Adrenal gland (tissue), 12 donors: Measurements from ENCODE around the gene RBM33. TPM values are rescaled to one million over a fixed set of nuclear protein-coding genes. Genes with fewer than 3 reads are reported as not detected.

Source experiments
- DNase-seq, 7 donors: peaks; one replicate each; pipeline ENCODE4 v3.0.0-alpha.2; 2019 to 2020
- H3K27ac ChIP-seq, 5 donors: fragments of 200-600 bp; sonication (generic) in 4 of 5; 1 replicate in 3 of 5; 2 replicates in 2 of 5; pipeline versions ENCODE4 v1.5.1 to v1.8.0; 2016 to 2020; ENCODE audit warnings: mild to moderate bottlenecking in 1 of 5
- H3K27me3 ChIP-seq: fragments of 200-600 bp; 2 replicates; pipeline ENCODE4 v1.8.0; 2021
- H3K36me3 ChIP-seq, 2 donors: fragments of 200-600 bp; replicated peaks in 1 of 2; 1 replicate in 1 of 2; 2 replicates in 1 of 2; pipeline versions ENCODE4 v1.5.1 to v1.8.0; 2018 to 2022
- H3K4me1 ChIP-seq, 2 donors: fragments of 200-600 bp; replicated peaks in 1 of 2; 1 replicate in 1 of 2; 2 replicates in 1 of 2; pipeline versions ENCODE4 v1.5.1 to v1.8.0; 2018 to 2021
- H3K4me3 ChIP-seq, 4 donors: fragments of 200-600 bp; sonication (generic) in 3 of 4; one replicate each; pipeline ENCODE4 v1.5.1; 2016 to 2018
- H3K9me3 ChIP-seq, 3 donors: fragments of 200-600 bp; sonication (generic) in 1 of 3; replicated peaks in 1 of 3; 1 replicate in 2 of 3; 2 replicates in 1 of 3; pipeline versions ENCODE4 v1.5.1 to v1.8.0; 2016 to 2021
- POLR2A ChIP-seq, 2 donors: fragments of 450-650 bp; IDR thresholded peaks; one replicate each; pipeline ENCODE4 v1.6.1; 2017; ENCODE audit warnings: antibody characterized with exemption in 2 of 2, mild to moderate bottlenecking in 2 of 2, moderate library complexity in 1 of 2
- WGBS, 4 donors: extraction: QIAGEN DNeasy Blood & Tissue Kit in 2 of 4; methylation state at CpG; one replicate each; pipeline versions ENCODE4 v1.1.5 to v1.1.7; 2013 to 2017; 5-methylcytosine and 5-hydroxymethylcytosine counted together
- intact Hi-C, 2 donors: fragments of 100-400 bp; cut with DNase I; formaldehyde crosslinking; loops; one replicate each; pipeline versions ENCODE4 v1.14.1 to v1.15.0; 2022 to 2023
- polyA plus RNA-seq, 3 donors: library from polyadenylated mRNA; stranded (reverse); fragments of 200-250 nt in 2 of 3; fragments of 350-450 nt in 1 of 3; fragmentation: Illumina TruSeq in 1 of 3; extraction: RNeasy Lipid Tissue Mini Kit (QIAGEN cat#74804) in 1 of 3; gene quantifications; one replicate each; pipeline ENCODE4 v1.2.3, GENCODE V29; 2013 to 2014
- total RNA-seq, 9 donors: library from RNA; depleted of rRNA in 4 of 9; stranded (reverse); fragments of >200 nt in 4 of 9; fragments of 120-200 nt in 1 of 9; fragmentation: NEBNext Ultra II Directional in 1 of 9; extraction: Animal tissue kit (Norgen Biotek cat#: 25700) in 1 of 9; gene quantifications; one replicate each; pipeline versions ENCODE4 v1.1.0 to v1.2.4, GENCODE V29; 2013 to 2023
- TF ChIP-seq, protein P1 (sequence below), 6 experiments: fragments of 450-650 bp in 4 of 6; fragments of 200-600 bp in 2 of 6; sonication (generic) in 1 of 6; IDR thresholded peaks; 1 replicate in 5 of 6; 2 replicates in 1 of 6; pipeline versions ENCODE4 v1.5.1 to v1.8.0; 2016 to 2021; ENCODE audit warnings: antibody characterized with exemption in 6 of 6, mild to moderate bottlenecking in 2 of 6, moderate library complexity in 1 of 6
- donor health status: healthy with polysubstance abuse.
- donor health status: Bipolar disorder and iron deficiency.
- donor health status: DM: yes; HTN: yes; CAD: no.
- donor health status: DM: no; HTN: no; CAD: no.
- donor health status: DM: no; HTN: no; CAD: no.
- donor health status: DM: yes; HTN: yes; CAD: no.

RBM33 gene
- total and polyA plus RNA-seq, 12 donors = 10.3 to 57.1 (median 36.9) TPM

DNA sequence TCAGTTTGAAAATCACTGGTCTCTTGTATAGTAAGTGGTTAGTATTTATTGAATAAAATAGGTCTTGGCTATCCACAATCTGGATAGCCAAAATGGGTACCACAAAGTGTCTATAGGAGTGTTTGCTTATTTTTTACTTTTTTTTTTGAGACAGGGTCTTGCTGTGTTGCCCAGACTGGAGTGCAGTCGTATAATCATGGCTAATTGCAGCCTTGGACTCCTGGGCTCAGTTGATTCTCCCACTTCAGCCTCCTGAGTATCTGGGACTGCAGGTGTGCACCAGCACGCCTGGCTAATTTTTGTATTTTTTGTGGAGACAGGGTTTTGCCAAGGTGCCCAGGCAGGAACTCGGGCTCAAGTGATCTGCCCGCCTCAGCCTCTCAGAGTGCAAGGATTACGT is 2.8 kb downstream of the RBM33 start:
- H3K4me3 ChIP-seq = no peak overlapping the region
- H3K27ac ChIP-seq = no peak overlapping the region
- H3K36me3 ChIP-seq = no peaks in the 10 kb centered on the region
- DNase-seq = no peak
- intact Hi-C loops = loop anchor here in 1 of 2 donors (10.0 kb wide), 1 partner anchor 67 kb away; no protein-coding TSS in a partner anchor
- H3K4me1 ChIP-seq = peaks cover 14 to 28% of the 10 kb centered on the region in 2 donors
- no peaks in the 10 kb centered on the region for H3K27me3 ChIP-seq
- TF ChIP-seq POLR2A (IDR thresholded peaks at IDR 0.05) = no peak
- TF ChIP-seq, protein P1, sequence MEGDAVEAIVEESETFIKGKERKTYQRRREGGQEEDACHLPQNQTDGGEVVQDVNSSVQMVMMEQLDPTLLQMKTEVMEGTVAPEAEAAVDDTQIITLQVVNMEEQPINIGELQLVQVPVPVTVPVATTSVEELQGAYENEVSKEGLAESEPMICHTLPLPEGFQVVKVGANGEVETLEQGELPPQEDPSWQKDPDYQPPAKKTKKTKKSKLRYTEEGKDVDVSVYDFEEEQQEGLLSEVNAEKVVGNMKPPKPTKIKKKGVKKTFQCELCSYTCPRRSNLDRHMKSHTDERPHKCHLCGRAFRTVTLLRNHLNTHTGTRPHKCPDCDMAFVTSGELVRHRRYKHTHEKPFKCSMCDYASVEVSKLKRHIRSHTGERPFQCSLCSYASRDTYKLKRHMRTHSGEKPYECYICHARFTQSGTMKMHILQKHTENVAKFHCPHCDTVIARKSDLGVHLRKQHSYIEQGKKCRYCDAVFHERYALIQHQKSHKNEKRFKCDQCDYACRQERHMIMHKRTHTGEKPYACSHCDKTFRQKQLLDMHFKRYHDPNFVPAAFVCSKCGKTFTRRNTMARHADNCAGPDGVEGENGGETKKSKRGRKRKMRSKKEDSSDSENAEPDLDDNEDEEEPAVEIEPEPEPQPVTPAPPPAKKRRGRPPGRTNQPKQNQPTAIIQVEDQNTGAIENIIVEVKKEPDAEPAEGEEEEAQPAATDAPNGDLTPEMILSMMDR (IDR thresholded peaks at IDR 0.05) = no peak
- peaks cover 0 to 11% (median 11%) of the 10 kb centered on the region in 3 donors for H3K9me3 ChIP-seq
- WGBS, 4 donors = 77 to 88% (median 83%) methylated on average over 5 of the region's 5 CpGs

DNA sequence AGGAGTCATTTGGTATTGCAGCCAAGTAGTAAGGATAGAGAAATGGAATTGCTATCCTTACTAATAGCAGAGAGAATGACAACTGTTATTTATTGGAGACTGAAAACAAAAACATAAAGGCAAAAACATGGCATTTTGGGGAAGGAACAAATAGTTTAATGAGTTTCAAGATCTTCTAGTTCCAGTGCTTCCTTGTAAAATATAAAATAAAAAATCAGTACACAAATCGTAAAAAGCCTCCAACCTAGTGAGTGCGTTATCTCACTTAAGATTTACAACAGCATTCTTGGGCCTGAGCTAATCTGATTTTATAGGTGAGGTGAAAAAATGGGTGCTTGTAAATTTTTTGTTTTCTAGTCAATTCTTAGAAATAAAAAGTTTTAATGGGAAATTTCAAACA is 3.3 kb downstream of the RBM33 start:
- Histone ChIP-seq H3K36me3 (no peaks in the 10 kb centered on the region), H3K4me1 (peaks cover 14 to 31% of the 10 kb centered on the region in 2 donors), H3K9me3 (peaks cover 0 to 11% (median 11%) of the 10 kb centered on the region in 3 donors), H3K4me3 (no peak overlapping the region), H3K27ac (no peak overlapping the region), H3K27me3 (no peaks in the 10 kb centered on the region)
- intact Hi-C loops = loop anchor here in 1 of 2 donors (10.0 kb wide), 1 partner anchor 67 kb away; no protein-coding TSS in a partner anchor
- TF ChIP-seq POLR2A (IDR thresholded peaks at IDR 0.05) = no peak
- TF ChIP-seq, protein P1 (IDR thresholded peaks at IDR 0.05) = no peak
- WGBS, 4 donors = 94 to 98% (median 96%) methylated on average over 2 of the region's 2 CpGs
- DNase-seq = no peak

DNA sequence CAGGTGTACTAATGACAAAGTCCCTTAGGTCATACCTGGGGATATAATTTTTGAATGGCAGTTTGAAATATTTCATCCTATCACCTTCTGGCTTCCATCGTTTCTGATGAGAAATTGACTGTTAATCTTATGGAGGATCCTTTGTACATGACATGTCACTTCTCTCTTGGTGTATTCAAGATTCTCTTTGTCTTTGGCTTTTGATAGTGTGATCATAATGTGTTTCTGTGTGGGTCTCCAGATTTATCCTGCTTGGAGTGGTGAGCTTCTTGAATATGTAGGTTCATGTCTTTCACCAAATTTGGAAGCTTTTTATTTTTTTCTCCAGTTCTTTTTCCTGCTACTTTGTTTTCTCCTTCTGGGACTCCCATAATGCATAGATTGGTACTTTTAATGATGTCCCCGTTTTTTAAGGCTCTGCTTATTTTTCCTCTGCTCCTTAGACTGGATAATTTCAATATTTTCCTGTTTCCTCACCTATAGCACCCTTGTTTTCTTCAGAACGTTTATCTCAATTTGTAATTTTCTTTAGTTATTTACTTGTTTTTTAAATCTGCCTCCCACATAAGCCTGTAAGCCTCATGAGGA is 4.4 kb downstream of the RBM33 start:
- WGBS, 4 donors = 85 to 96% (median 93%) methylated on average over 3 of the region's 3 CpGs
- no peak for TF ChIP-seq POLR2A (IDR thresholded peaks at IDR 0.05)
- TF ChIP-seq, protein P1 (IDR thresholded peaks at IDR 0.05) = no peak
- intact Hi-C loops = loop anchor here in 1 of 2 donors (10.0 kb wide), 1 partner anchor 66 kb away; no protein-coding TSS in a partner anchor

DNA sequence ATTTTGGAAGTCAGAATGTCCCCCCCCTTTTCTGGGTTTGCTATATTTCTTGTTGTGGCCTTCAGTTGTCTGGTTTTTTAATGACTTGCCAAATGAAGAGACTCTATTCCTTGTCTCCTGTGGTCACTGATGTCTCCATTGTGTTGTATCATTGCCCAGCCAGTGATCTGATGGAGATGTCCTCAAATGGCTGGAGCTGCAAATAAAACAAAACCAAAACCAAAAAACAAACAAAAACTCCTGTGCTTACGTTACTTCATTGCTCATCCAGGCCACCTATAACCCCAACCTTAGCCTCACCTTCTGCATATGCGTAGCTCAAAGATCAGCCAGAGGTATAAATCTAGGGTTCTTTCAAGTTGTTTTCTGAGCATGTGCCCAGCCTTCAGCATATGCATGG is 5.1 kb downstream of the RBM33 start:
- TF ChIP-seq, protein P1 (IDR thresholded peaks at IDR 0.05) = no peak
- TF ChIP-seq POLR2A (IDR thresholded peaks at IDR 0.05) = no peak
- DNase-seq = no peak
- no peak overlapping the region for H3K27ac ChIP-seq
- no peaks in the 10 kb centered on the region for H3K36me3 ChIP-seq
- H3K4me3 ChIP-seq = no peak overlapping the region
- peaks cover 0 to 11% (median 11%) of the 10 kb centered on the region in 3 donors for H3K9me3 ChIP-seq
- intact Hi-C loops = loop anchor here in 1 of 2 donors (10.0 kb wide), 1 partner anchor 65 kb away; no protein-coding TSS in a partner anchor
- peaks cover 15 to 40% of the 10 kb centered on the region in 2 donors for H3K4me1 ChIP-seq
- WGBS, 4 donors = 96 to 100% (median 97%) methylated on average over 2 of the region's 2 CpGs
- H3K27me3 ChIP-seq = no peaks in the 10 kb centered on the region

More for the DNA sequence above, 4.4 kb downstream of the RBM33 start:
- Histone ChIP-seq H3K4me1 (peaks cover 15 to 34% of the 10 kb centered on the region in 2 donors), H3K27me3 (no peaks in the 10 kb centered on the region), H3K36me3 (no peaks in the 10 kb centered on the region), H3K4me3 (no peak overlapping the region), H3K27ac (no peak overlapping the region), H3K9me3 (peaks cover 0 to 11% (median 11%) of the 10 kb centered on the region in 3 donors)
- DNase-seq = no peak
